GM23338 (cell line): ENCODE results near the gene RIPOR3. TPM values are rescaled to one million over a fixed set of nuclear protein-coding genes. Genes with fewer than 3 reads are reported as not detected.

Experiments
- ATAC-seq: fragments of 200-7000 bp; cut with Tn5 transposase; 3 replicates; pipeline ENCODE4 v1.9.1; 2020
- DNase-seq: peaks from one replicate; pipeline ENCODE4 v3.0.0-alpha.2; 2015; ENCODE audit warnings: low spot score
- H2AFZ ChIP-seq: fragments of 200-600 bp; sonication (generic); 2 replicates; pipeline ENCODE4 v1.8.0; 2016; ENCODE audit warnings: antibody characterized with exemption, mild to moderate bottlenecking, moderate library complexity
- H3F3A ChIP-seq: fragments of 200-600 bp; sonication (generic); replicated peaks from 2 replicates; pipeline ENCODE4 v1.8.0; 2017; ENCODE audit warnings: antibody characterized with exemption, mixed run types, low read depth
- H3K27ac ChIP-seq: fragments of 200-600 bp; sonication (generic); 2 replicates; pipeline ENCODE4 v1.6.1; 2016; ENCODE audit warnings: low read depth
- H3K27me3 ChIP-seq: fragments of 200-600 bp; sonication (generic); 2 replicates; pipeline ENCODE4 v1.8.0; 2016; ENCODE audit warnings: mild to moderate bottlenecking, mixed run types, moderate library complexity; ENCODE audit not compliant: insufficient read depth
- H3K36me3 ChIP-seq: fragments of 200-600 bp; sonication (generic); 2 replicates; pipeline ENCODE4 v1.8.0; 2016; ENCODE audit warnings: mild to moderate bottlenecking; ENCODE audit not compliant: insufficient read depth
- H3K4me1 ChIP-seq: fragments of 200-600 bp; sonication (generic); 2 replicates; pipeline ENCODE4 v1.8.0; 2016; ENCODE audit warnings: mild to moderate bottlenecking, moderate library complexity; ENCODE audit not compliant: insufficient read depth
- H3K4me2 ChIP-seq: fragments of 200-600 bp; sonication (generic); 2 replicates; pipeline ENCODE4 v1.7.1; 2017; ENCODE audit warnings: mixed run types
- H3K4me3 ChIP-seq: fragments of 200-600 bp; sonication (generic); 2 replicates; pipeline ENCODE4 v1.6.1; 2016; ENCODE audit warnings: mixed run types
- H3K79me2 ChIP-seq: fragments of 200-600 bp; sonication (generic); replicated peaks from 2 replicates; pipeline ENCODE4 v1.8.0; 2017; ENCODE audit warnings: mild to moderate bottlenecking; ENCODE audit not compliant: insufficient read depth
- H3K9me2 ChIP-seq: fragments of 200-600 bp; sonication (generic); 2 replicates; pipeline ENCODE4 v1.8.0; 2017; ENCODE audit not compliant: insufficient read depth
- H4K20me1 ChIP-seq: fragments of 200-600 bp; sonication (generic); replicated peaks from 2 replicates; pipeline ENCODE4 v1.8.0; 2017; ENCODE audit warnings: mild to moderate bottlenecking; ENCODE audit not compliant: insufficient read depth
- H3K27ac Mint-ChIP-seq: 2 replicates; pipeline ENCODE4 v1.8.0; 2020; ENCODE audit warnings: inconsistent platforms, mild to moderate bottlenecking, moderate library complexity, mixed read lengths
- H3K27me3 Mint-ChIP-seq: 3 replicates; pipeline ENCODE4 v1.8.0; 2022; ENCODE audit warnings: low read depth, mild to moderate bottlenecking, moderate library complexity, mixed read lengths, inconsistent platforms; ENCODE audit not compliant: insufficient read depth, poor library complexity
- H3K36me3 Mint-ChIP-seq: 3 replicates; pipeline ENCODE4 v1.8.0; 2021; ENCODE audit warnings: low read depth, mild to moderate bottlenecking, inconsistent platforms, moderate library complexity, mixed read lengths
- H3K4me1 Mint-ChIP-seq: 3 replicates; pipeline ENCODE4 v1.8.0; 2020; ENCODE audit warnings: mild to moderate bottlenecking, inconsistent platforms, mixed read lengths
- H3K4me3 Mint-ChIP-seq: 3 replicates; pipeline ENCODE4 v1.8.0; 2021; ENCODE audit warnings: moderate library complexity, mild to moderate bottlenecking, inconsistent platforms, mixed read lengths
- H3K9me3 Mint-ChIP-seq: 3 replicates; pipeline ENCODE4 v1.8.0; 2020; ENCODE audit warnings: moderate library complexity, mild to moderate bottlenecking, inconsistent platforms, mixed read lengths
- NANOG ChIP-seq: IDR thresholded peaks from 2 replicates; pipeline ENCODE4 v1.6.1; 2016; ENCODE audit warnings: antibody characterized with exemption, borderline replicate concordance
- STAT1 ChIP-seq: IDR thresholded peaks from one replicate; pipeline ENCODE4 v1.6.1; 2016; ENCODE audit warnings: antibody characterized with exemption; ENCODE audit not compliant: unreplicated experiment
- ZNF114 ChIP-seq: fragments of 250-450 bp; sonication (Bioruptor Pico); IDR thresholded peaks from 2 replicates; pipeline ENCODE4 v1.5.0; 2020; ENCODE audit warnings: mild to moderate bottlenecking, moderate library complexity
- polyA plus RNA-seq: library from polyadenylated mRNA; unstranded; fragments of >200 nt; fragmentation: Nextera tagmentation; extraction: Ambion mirVana; gene quantifications from 2 replicates; pipeline ENCODE4 v1.2.1, GENCODE V29; 2016
- total RNA-seq: library from RNA; depleted of rRNA; stranded (reverse); fragments of >200 nt; shearing (Covaris generic); gene quantifications from 2 replicates; pipeline ENCODE4 v1.2.3, GENCODE V29; 2014
- TF ChIP-seq, protein P1 (sequence below): IDR thresholded peaks from 2 replicates; pipeline ENCODE4 v1.6.1; 2016; ENCODE audit warnings: antibody characterized with exemption
- TF ChIP-seq, protein P2 (sequence below): IDR thresholded peaks from one replicate; pipeline ENCODE4 v1.6.1; 2018; ENCODE audit warnings: antibody characterized with exemption; ENCODE audit not compliant: unreplicated experiment
- TF ChIP-seq, protein P3 (sequence below): fragments of 250-450 bp; sonication (Bioruptor Pico); IDR thresholded peaks from 2 replicates; pipeline ENCODE4 v1.5.0; 2020; ENCODE audit warnings: mild to moderate bottlenecking, moderate library complexity

RIPOR3 gene
- total and polyA plus RNA-seq, 2 experiments from 2014 or later: 4.9 to 6.3 TPM

DNA sequence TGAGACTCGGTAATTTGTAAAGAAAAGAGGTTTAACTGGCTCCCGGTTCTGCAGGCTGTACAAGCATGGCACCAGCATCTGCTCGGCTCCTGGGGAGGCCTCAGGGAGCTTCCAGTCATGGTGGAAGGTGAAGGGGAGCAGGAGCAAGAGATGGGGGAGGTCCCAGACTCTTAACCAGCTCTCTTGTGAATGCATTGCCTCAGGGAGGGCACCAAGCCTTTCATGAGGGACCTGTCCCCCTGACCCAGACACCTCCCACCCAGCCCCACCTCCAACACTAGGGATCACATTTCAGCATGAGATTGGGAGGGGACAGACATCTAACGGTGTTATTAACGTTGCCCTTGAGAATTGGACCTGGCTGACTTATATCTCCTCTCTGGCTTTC, 112.6 kb downstream of the RIPOR3 start:
- Histone ChIP-seq H3F3A (0 out of 2 replicates have a peak, but pooled peaks cover 4% of the 10 kb centered on the region), H3K27ac (no peak overlapping the region), H3K27me3 (no peaks in the 10 kb centered on the region), H3K4me1 (no peaks in the 10 kb centered on the region), H3K9me2 (no peaks in the 10 kb centered on the region), H4K20me1 (peaks cover 6% of the 10 kb centered on the region; the same call in 1 of the 2 replicates), H3K4me3 (no peak overlapping the region), H2AFZ (no peak overlapping the region), H3K4me2 (no peak overlapping the region), H3K79me2 (no peaks in the 10 kb centered on the region), H3K36me3 (peaks cover 18% of the 10 kb centered on the region; the same call in 1 of the 2 replicates)
- no peaks in the 10 kb centered on the region for H3K27me3 Mint-ChIP-seq
- H3K36me3 Mint-ChIP-seq: peaks cover 64% of the 10 kb centered on the region
- no peaks in the 10 kb centered on the region for H3K9me3 Mint-ChIP-seq
- no peak overlapping the region for H3K27ac Mint-ChIP-seq
- TF ChIP-seq, protein P1, sequence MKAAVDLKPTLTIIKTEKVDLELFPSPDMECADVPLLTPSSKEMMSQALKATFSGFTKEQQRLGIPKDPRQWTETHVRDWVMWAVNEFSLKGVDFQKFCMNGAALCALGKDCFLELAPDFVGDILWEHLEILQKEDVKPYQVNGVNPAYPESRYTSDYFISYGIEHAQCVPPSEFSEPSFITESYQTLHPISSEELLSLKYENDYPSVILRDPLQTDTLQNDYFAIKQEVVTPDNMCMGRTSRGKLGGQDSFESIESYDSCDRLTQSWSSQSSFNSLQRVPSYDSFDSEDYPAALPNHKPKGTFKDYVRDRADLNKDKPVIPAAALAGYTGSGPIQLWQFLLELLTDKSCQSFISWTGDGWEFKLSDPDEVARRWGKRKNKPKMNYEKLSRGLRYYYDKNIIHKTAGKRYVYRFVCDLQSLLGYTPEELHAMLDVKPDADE: no peak
- TF ChIP-seq ZNF114 (CRISPR knock-in tag) (no peak), NANOG (no peak), STAT1 (no peak)
- TF ChIP-seq, protein P2, sequence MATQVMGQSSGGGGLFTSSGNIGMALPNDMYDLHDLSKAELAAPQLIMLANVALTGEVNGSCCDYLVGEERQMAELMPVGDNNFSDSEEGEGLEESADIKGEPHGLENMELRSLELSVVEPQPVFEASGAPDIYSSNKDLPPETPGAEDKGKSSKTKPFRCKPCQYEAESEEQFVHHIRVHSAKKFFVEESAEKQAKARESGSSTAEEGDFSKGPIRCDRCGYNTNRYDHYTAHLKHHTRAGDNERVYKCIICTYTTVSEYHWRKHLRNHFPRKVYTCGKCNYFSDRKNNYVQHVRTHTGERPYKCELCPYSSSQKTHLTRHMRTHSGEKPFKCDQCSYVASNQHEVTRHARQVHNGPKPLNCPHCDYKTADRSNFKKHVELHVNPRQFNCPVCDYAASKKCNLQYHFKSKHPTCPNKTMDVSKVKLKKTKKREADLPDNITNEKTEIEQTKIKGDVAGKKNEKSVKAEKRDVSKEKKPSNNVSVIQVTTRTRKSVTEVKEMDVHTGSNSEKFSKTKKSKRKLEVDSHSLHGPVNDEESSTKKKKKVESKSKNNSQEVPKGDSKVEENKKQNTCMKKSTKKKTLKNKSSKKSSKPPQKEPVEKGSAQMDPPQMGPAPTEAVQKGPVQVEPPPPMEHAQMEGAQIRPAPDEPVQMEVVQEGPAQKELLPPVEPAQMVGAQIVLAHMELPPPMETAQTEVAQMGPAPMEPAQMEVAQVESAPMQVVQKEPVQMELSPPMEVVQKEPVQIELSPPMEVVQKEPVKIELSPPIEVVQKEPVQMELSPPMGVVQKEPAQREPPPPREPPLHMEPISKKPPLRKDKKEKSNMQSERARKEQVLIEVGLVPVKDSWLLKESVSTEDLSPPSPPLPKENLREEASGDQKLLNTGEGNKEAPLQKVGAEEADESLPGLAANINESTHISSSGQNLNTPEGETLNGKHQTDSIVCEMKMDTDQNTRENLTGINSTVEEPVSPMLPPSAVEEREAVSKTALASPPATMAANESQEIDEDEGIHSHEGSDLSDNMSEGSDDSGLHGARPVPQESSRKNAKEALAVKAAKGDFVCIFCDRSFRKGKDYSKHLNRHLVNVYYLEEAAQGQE: no peak
- TF ChIP-seq, protein P3, sequence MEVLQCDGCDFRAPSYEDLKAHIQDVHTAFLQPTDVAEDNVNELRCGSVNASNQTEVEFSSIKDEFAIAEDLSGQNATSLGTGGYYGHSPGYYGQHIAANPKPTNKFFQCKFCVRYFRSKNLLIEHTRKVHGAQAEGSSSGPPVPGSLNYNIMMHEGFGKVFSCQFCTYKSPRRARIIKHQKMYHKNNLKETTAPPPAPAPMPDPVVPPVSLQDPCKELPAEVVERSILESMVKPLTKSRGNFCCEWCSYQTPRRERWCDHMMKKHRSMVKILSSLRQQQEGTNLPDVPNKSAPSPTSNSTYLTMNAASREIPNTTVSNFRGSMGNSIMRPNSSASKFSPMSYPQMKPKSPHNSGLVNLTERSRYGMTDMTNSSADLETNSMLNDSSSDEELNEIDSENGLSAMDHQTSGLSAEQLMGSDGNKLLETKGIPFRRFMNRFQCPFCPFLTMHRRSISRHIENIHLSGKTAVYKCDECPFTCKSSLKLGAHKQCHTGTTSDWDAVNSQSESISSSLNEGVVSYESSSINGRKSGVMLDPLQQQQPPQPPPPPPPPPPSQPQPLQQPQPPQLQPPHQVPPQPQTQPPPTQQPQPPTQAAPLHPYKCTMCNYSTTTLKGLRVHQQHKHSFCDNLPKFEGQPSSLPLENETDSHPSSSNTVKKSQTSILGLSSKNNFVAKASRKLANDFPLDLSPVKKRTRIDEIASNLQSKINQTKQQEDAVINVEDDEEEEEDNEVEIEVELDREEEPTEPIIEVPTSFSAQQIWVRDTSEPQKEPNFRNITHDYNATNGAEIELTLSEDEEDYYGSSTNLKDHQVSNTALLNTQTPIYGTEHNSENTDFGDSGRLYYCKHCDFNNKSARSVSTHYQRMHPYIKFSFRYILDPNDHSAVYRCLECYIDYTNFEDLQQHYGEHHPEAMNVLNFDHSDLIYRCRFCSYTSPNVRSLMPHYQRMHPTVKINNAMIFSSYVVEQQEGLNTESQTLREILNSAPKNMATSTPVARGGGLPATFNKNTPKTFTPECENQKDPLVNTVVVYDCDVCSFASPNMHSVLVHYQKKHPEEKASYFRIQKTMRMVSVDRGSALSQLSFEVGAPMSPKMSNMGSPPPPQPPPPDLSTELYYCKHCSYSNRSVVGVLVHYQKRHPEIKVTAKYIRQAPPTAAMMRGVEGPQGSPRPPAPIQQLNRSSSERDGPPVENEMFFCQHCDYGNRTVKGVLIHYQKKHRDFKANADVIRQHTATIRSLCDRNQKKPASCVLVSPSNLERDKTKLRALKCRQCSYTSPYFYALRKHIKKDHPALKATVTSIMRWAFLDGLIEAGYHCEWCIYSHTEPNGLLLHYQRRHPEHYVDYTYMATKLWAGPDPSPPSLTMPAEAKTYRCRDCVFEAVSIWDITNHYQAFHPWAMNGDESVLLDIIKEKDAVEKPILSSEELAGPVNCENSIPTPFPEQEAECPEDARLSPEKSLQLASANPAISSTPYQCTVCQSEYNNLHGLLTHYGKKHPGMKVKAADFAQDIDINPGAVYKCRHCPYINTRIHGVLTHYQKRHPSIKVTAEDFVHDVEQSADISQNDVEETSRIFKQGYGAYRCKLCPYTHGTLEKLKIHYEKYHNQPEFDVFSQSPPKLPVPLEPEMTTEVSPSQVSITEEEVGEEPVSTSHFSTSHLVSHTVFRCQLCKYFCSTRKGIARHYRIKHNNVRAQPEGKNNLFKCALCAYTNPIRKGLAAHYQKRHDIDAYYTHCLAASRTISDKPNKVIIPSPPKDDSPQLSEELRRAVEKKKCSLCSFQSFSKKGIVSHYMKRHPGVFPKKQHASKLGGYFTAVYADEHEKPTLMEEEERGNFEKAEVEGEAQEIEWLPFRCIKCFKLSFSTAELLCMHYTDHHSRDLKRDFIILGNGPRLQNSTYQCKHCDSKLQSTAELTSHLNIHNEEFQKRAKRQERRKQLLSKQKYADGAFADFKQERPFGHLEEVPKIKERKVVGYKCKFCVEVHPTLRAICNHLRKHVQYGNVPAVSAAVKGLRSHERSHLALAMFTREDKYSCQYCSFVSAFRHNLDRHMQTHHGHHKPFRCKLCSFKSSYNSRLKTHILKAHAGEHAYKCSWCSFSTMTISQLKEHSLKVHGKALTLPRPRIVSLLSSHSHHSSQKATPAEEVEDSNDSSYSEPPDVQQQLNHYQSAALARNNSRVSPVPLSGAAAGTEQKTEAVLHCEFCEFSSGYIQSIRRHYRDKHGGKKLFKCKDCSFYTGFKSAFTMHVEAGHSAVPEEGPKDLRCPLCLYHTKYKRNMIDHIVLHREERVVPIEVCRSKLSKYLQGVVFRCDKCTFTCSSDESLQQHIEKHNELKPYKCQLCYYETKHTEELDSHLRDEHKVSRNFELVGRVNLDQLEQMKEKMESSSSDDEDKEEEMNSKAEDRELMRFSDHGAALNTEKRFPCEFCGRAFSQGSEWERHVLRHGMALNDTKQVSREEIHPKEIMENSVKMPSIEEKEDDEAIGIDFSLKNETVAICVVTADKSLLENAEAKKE (CRISPR knock-in tag): no peak
- H3K4me1 Mint-ChIP-seq: peaks cover 2% of the 10 kb centered on the region; the same call in 1 of the 3 replicates
- DNase-seq (no peak), ATAC-seq (no peak)
- H3K4me3 Mint-ChIP-seq: no peak overlapping the region
